ENCODE measurements around the gene ALOX5AP. TPM values are rescaled to one million over a fixed set of nuclear protein-coding genes. Genes with fewer than 3 reads are reported as not detected.

Gene ALOX5AP
- total RNA-seq, 1 donor from 2014 or later, result 33.6 TPM

- Histone ChIP-seq H3K27ac (no peak overlapping the region), H3K4me3 (no peak overlapping the region), H3K9me3 (no peaks in the 10 kb centered on the region), H3K36me3 (no peaks in the 10 kb centered on the region), H3K4me1 (peaks cover 13% of the 10 kb centered on the region), H3K27me3 (no peaks in the 10 kb centered on the region)
- TF ChIP-seq, protein P1, sequence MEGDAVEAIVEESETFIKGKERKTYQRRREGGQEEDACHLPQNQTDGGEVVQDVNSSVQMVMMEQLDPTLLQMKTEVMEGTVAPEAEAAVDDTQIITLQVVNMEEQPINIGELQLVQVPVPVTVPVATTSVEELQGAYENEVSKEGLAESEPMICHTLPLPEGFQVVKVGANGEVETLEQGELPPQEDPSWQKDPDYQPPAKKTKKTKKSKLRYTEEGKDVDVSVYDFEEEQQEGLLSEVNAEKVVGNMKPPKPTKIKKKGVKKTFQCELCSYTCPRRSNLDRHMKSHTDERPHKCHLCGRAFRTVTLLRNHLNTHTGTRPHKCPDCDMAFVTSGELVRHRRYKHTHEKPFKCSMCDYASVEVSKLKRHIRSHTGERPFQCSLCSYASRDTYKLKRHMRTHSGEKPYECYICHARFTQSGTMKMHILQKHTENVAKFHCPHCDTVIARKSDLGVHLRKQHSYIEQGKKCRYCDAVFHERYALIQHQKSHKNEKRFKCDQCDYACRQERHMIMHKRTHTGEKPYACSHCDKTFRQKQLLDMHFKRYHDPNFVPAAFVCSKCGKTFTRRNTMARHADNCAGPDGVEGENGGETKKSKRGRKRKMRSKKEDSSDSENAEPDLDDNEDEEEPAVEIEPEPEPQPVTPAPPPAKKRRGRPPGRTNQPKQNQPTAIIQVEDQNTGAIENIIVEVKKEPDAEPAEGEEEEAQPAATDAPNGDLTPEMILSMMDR (IDR thresholded peaks at IDR 0.05), result no peak
- TF ChIP-seq POLR2AphosphoS5 (IDR thresholded peaks at IDR 0.05; ENCODE audit: insufficient read depth in 1 of 2, low read depth in 1 of 2) (no peak), POLR2A (IDR thresholded peaks at IDR 0.05) (no peak)
- DNase-seq (ENCODE audit: extremely low spot score in 2 of 2), result no peak
- intact Hi-C loops (cut with DNase I), result loop anchor here (10.0 kb wide), 2 partner anchors 135 to 345 kb away; partner anchors contain the start of gene HMGB1
Measured at GRCh38 chr13:30809787-30810186, 74.4 kb downstream of the ALOX5AP start.

- TF ChIP-seq POLR2AphosphoS5 (IDR thresholded peaks at IDR 0.05; ENCODE audit: insufficient read depth in 1 of 2, low read depth in 1 of 2), result no peak
- H3K27ac ChIP-seq, result no peak overlapping the region
- H3K4me1 ChIP-seq, result peaks cover 13% of the 10 kb centered on the region
- no peak overlapping the region for H3K4me3 ChIP-seq
- intact Hi-C loops (cut with DNase I), result no loop called here
- no peaks in the 10 kb centered on the region for H3K27me3 ChIP-seq
- H3K36me3 ChIP-seq, result no peaks in the 10 kb centered on the region
- DNase-seq (ENCODE audit: extremely low spot score in 2 of 2), result no peak
- no peaks in the 10 kb centered on the region for H3K9me3 ChIP-seq
Measured at GRCh38 chr13:30810261-30810701, 74.9 kb downstream of the ALOX5AP start.

DNA sequence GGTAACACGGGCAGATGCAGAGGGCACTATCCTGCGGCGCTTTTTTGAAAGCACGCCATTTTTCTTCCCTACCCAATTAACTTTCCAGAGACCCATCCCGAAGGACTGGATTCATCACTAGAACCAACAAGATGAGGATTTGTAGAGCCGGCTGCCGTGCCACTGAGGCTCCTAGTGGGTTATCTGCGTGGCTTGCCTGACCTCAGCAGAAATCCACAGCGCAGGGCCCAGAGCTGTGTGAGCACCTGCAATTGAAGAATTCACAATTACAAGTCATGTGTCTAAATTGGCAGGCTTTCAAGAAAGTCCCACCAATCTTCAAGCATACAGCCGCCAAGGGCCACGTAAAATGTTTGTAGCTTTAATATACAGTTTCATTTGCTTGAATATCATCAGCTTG lies 75.5 kb downstream of the ALOX5AP start:
- TF ChIP-seq POLR2A (IDR thresholded peaks at IDR 0.05), result no peak
- TF ChIP-seq POLR2AphosphoS5 (IDR thresholded peaks at IDR 0.05; ENCODE audit: insufficient read depth in 1 of 2, low read depth in 1 of 2), result no peak
- TF ChIP-seq, protein P1 (IDR thresholded peaks at IDR 0.05), result no peak
- H3K27ac ChIP-seq, result no peak overlapping the region
- intact Hi-C loops (cut with DNase I), result no loop called here
- peaks cover 13% of the 10 kb centered on the region for H3K4me1 ChIP-seq
- H3K36me3 ChIP-seq, result no peaks in the 10 kb centered on the region
- no peaks in the 10 kb centered on the region for H3K27me3 ChIP-seq
- H3K4me3 ChIP-seq, result no peak overlapping the region
- no peaks in the 10 kb centered on the region for H3K9me3 ChIP-seq
- DNase-seq (ENCODE audit: extremely low spot score in 2 of 2), result no peak

Other genes starting within 250 kb of the ALOX5AP start
- 18.4 TPM for gene USPL1, start 117.6 kb upstream of the ALOX5AP start, total RNA-seq
- gene MEDAG, start 170.7 kb downstream of the ALOX5AP start, total RNA-seq, result 46.4 TPM
- gene TEX26, start 197.1 kb downstream of the ALOX5AP start, total RNA-seq, result not detected

Data from vagina (tissue), 2 donors.